Activated CD4-positive, alpha-beta memory T cell treated with anti-CD3 and anti-CD28 coated beads for 36 hours (primary cell): ENCODE measurements around the gene CFAP73. TPM values are rescaled to one million over a fixed set of nuclear protein-coding genes. Genes with fewer than 3 reads are reported as not detected.
"Not testable (repeated sequence)": the region's sequence is repeated elsewhere in the genome, so short reads cannot be mapped to it uniquely, and the experiment has no call there.

ENCODE experiments used
- CTCF ChIA-PET: fragments of 350-600 bp; sonication (Branson Sonifier 250); formaldehyde crosslinking; loops from one replicate; lab custom pipeline; 2021; ENCODE audit warnings: antibody characterized with exemption, inconsistent platforms; lab: Charles Lee
- POLR2A ChIA-PET: fragments of 350-600 bp; sonication (Branson Sonifier 250); formaldehyde crosslinking; loops from one replicate; lab custom pipeline; 2021; ENCODE audit warnings: antibody characterized with exemption; lab: Charles Lee
- DNase-seq: peaks from one replicate; pipeline ENCODE4 v3.0.0-alpha.2; 2020
- H3K27ac Mint-ChIP-seq: one replicate; pipeline ENCODE4 v1.8.0; 2021; ENCODE audit warnings: mixed read lengths
- H3K27me3 Mint-ChIP-seq: one replicate; pipeline ENCODE4 v1.8.0; 2021; ENCODE audit warnings: mixed read lengths
- H3K36me3 Mint-ChIP-seq: one replicate; pipeline ENCODE4 v1.8.0; 2021; ENCODE audit warnings: mixed read lengths
- H3K4me1 Mint-ChIP-seq: one replicate; pipeline ENCODE4 v1.8.0; 2021; ENCODE audit warnings: low read depth, mixed read lengths
- H3K4me3 Mint-ChIP-seq: one replicate; pipeline ENCODE4 v1.8.0; 2021; ENCODE audit warnings: mild to moderate bottlenecking, mixed read lengths
- H3K9me3 Mint-ChIP-seq: one replicate; pipeline ENCODE4 v1.8.0; 2021; ENCODE audit warnings: mixed read lengths
- intact Hi-C: fragments of 100-400 bp; cut with micrococcal nuclease; formaldehyde crosslinking; loops from one replicate; pipeline ENCODE4 v1.15.1; 2023
- total RNA-seq, 2 experiments: library from RNA; stranded (reverse); gene quantifications; one replicate each; pipeline ENCODE4 v1.2.3, GENCODE V29; 2021

CFAP73 gene
- total RNA-seq, 2 experiments from 2014 or later, result 0.90 to 0.94 TPM

DNA sequence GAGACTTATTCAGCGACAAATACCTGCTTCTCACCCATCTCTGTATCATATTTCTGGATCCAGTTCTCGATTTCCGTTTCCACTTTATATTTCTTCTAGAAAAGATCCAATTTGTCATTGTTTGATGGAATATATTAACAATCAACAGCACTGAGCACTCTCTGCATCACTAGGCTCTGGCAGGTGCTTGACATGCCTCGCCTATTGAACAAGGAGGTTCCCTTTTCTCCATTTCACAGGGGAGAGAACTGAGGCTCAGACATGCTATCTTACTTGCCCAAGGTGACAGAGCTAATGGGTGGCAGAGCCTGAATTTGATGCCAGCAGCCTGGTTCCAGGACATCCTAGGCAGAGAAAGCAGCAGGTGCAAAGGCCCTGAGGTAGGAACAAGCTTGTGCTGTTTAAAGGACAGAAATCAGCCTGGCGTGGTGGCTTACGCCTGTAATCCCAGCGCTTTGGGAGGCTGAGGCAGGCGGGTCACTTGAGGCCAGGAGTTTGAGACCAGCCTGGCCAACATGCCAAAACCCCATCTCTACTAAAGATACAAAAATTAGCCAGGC lies 48.1 kb downstream of the CFAP73 start:
- Mint-ChIP-seq H3K4me1 (peaks cover 2% of the 10 kb centered on the region), H3K27ac (no peak overlapping the region), H3K36me3 (peaks cover 3% of the 10 kb centered on the region), H3K9me3 (no peaks in the 10 kb centered on the region), H3K27me3 (no peaks in the 10 kb centered on the region), H3K4me3 (no peak overlapping the region)
- DNase-seq, result no peak
- intact Hi-C loops, result loop anchor here (1.0 to 2.0 kb wide), 3 partner anchors 24 to 228 kb away; partner anchors contain the start of gene TPCN1
- CTCF ChIA-PET, result interaction anchor here (0.6 to 3.1 kb wide), 8 partner anchors 11 to 228 kb away, joined by 3 to 8 read pairs (median 4); no protein-coding TSS in a partner anchor
- POLR2A ChIA-PET, result no interaction called here

- no peak for DNase-seq
- H3K4me3 Mint-ChIP-seq, result no peak overlapping the region
- H3K36me3 Mint-ChIP-seq, result peaks cover 3% of the 10 kb centered on the region
- ChIA-PET POLR2A (no interaction called here), CTCF (interaction anchor here (1.3 to 2.6 kb wide), 5 partner anchors 10 to 227 kb away, joined by 3 to 7 read pairs (median 5); no protein-coding TSS in a partner anchor)
- H3K27ac Mint-ChIP-seq, result no peak overlapping the region
- H3K9me3 Mint-ChIP-seq, result no peaks in the 10 kb centered on the region
- H3K4me1 Mint-ChIP-seq, result peaks cover 2% of the 10 kb centered on the region
- intact Hi-C loops, result no loop called here
- no peaks in the 10 kb centered on the region for H3K27me3 Mint-ChIP-seq
These were observed 48.8 kb downstream of the CFAP73 start for GRCh38 chr12:113198296-113198695.

DNA sequence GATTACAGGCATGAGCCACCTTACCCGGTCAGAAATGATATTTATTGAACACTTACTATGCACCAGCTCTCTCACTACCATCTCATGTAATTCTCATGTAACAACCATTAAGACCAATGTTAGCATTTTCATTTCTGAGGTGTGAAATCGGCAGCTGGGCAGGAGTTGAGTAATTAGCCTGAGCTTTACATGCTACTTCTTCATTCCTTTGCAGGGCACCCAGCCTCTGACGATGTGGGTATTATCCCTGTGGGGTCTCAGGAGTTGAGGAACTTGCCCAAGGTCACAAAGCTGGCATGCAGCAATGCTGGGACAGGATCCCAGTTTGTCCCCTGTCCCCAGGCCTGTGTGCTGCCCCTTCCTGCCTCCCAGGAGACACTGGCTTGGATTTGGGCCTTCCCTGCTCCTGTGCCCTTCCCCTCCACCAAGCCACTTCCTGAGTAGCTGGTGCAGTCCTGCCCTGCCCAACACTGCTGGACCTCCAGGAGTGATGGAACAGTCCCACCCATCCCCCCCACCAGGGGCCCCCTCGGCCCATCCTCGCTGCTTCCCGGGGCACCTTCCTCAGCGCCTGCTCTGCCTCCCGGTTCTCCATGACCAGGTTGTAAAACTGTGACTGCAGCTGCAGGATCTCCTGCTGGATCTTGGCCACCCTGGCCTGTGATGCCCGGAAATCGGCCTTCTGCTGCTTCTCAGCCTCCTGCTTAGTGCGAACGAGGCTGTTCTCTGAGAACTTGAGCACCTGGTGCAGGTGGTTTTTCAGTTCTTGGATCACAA lies 50.7 kb downstream of the CFAP73 start:
- H3K27ac Mint-ChIP-seq, result no peak overlapping the region
- intact Hi-C loops, result no loop called here
- H3K9me3 Mint-ChIP-seq, result no peaks in the 10 kb centered on the region
- no peaks in the 10 kb centered on the region for H3K27me3 Mint-ChIP-seq
- ChIA-PET CTCF (interaction anchor here (0.6 kb wide), 1 partner anchor 27 kb away, joined by 3 read pairs; no protein-coding TSS in a partner anchor), POLR2A (no interaction called here)
- H3K36me3 Mint-ChIP-seq, result no peaks in the 10 kb centered on the region
- no peak for DNase-seq
- H3K4me3 Mint-ChIP-seq, result no peak overlapping the region
- no peaks in the 10 kb centered on the region for H3K4me1 Mint-ChIP-seq

- Mint-ChIP-seq H3K4me3 (no peak overlapping the region), H3K27ac (no peak overlapping the region), H3K36me3 (no peaks in the 10 kb centered on the region), H3K9me3 (no peaks in the 10 kb centered on the region), H3K27me3 (no peaks in the 10 kb centered on the region), H3K4me1 (peaks cover 4% of the 10 kb centered on the region)
- intact Hi-C loops, result no loop called here
- ChIA-PET POLR2A (interaction anchor here (0.8 kb wide), 1 partner anchor 20 kb away, joined by 4 read pairs; the partner anchor contains the start of gene TPCN1), CTCF (interaction anchor here (1.3 kb wide), 1 partner anchor 31 kb away, joined by 4 read pairs; no protein-coding TSS in a partner anchor)
- DNase-seq, result no peak
These were observed 52.0 kb downstream of the CFAP73 start for GRCh38 chr12:113201187-113202177.

DNA sequence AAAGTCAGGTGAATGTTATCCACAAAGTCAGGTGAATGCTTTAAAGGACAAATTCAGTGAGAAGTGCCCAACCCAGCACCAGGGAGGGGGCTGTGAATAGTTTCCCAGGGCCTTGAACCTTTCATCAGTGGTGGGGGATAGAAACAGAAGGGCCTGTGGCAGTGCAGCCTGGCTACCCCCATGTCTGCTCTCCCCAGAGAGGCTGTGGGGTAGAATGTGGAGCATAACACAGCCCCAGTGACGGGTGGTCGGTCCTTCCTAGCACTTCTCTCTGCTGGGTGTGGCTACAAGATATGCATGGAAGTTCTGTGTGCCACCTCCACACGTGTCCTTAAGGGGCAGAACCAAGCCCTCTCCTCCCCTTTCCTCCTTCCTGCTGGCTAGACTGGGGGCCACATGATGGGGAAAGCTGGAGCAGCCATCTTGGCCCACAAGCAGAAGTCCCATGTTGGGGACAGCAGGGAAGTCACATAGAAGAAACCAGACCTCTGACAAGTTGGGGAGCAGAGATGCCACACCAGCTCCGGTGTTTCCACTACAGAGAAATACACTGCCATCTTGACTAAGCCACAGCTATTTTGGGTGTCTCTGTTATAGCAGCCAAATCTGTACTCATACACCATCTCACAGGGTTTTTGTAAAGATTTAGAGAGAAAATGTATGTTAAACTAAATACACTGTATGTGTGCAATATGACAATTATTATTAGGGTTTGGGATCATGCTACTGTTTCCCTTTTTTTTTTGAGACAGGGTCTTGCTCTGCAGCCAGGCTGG lies 53.0 kb downstream of the CFAP73 start:
- intact Hi-C loops, result no loop called here
- ChIA-PET CTCF (interaction anchor here (0.6 to 1.3 kb wide), 2 partner anchors 30 to 133 kb away, joined by 4 read pairs; partner anchors contain the start of gene SLC8B1), POLR2A (interaction anchor here (0.6 to 0.8 kb wide), 3 partner anchors 19 to 1215 kb away, joined by 3 to 4 read pairs (median 3); partner anchors contain the start of gene TPCN1)
- peaks cover 11% of the 10 kb centered on the region for H3K4me1 Mint-ChIP-seq
- H3K36me3 Mint-ChIP-seq, result no peaks in the 10 kb centered on the region
- no peaks in the 10 kb centered on the region for H3K9me3 Mint-ChIP-seq
- H3K4me3 Mint-ChIP-seq, result no peak overlapping the region
- H3K27me3 Mint-ChIP-seq, result no peaks in the 10 kb centered on the region
- DNase-seq, result no peak
- no peak overlapping the region for H3K27ac Mint-ChIP-seq

DNA sequence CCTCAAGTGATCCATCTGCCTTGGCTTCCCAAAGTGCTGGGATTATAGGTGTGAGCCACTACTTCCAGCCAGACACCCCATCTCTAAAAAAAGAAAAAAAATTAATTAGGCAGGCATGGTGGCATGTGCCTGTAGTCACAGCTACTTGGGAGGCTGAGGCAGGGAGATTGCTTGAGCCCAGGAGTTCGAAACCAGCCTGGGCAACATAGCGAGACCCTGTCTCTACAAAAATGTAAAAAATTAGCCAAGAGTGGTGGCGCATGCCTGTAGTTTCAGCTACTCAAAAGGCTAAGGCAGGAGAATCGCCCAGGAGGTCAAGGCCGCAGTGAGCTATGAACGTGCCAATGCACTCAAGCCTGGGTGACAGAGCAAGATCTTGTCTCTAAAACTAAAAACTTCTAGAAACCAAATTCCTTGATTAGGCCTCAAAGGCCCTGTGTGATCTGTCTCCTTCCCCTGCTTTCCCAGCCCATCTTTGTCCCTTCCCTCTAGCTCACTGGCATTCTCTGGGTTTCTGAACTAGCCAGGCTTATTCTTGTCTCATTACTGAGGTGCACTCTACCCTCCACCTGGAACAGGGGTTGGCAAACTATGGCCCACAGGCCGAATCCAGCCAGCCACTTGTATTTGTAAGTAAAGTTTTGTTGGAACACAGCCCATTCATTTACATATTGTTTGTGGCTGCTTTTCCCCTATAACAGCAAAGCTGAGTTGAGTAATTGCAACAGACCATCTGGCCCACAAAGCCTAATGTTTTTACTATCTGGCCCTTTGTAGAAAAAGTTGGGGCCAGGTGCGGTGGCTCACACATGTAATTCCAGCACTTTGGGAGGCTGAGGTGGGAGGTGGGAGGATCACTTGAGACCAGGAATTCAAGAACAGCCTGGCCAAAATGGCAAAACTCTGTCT lies 54.6 kb downstream of the CFAP73 start:
- intact Hi-C loops, result no loop called here
- ChIA-PET POLR2A (no interaction called here), CTCF (interaction anchor here (0.6 to 1.1 kb wide), 3 partner anchors 29 to 221 kb away, joined by 3 read pairs; no protein-coding TSS in a partner anchor)
- Mint-ChIP-seq H3K36me3 (no peaks in the 10 kb centered on the region), H3K27ac (peak overlapping the region; percentile 29), H3K4me3 (no peak overlapping the region), H3K9me3 (no peaks in the 10 kb centered on the region), H3K4me1 (peaks cover 26% of the 10 kb centered on the region), H3K27me3 (no peaks in the 10 kb centered on the region)
- DNase-seq, result no peak

GRCh38 chr12:113204804-113205203 lies 55.3 kb downstream of the CFAP73 start:
- Mint-ChIP-seq H3K36me3 (no peaks in the 10 kb centered on the region), H3K9me3 (no peaks in the 10 kb centered on the region)
- POLR2A ChIA-PET, result no interaction called here

GRCh38 chr12:113206802-113207201 lies 57.3 kb downstream of the CFAP73 start:
- H3K4me1 Mint-ChIP-seq, result peaks cover 50% of the 10 kb centered on the region
- POLR2A ChIA-PET, result interaction anchor here (2.1 kb wide), 1 partner anchor 21 kb away, joined by 14 read pairs; the partner anchor contains the start of genes DDX54 and RITA1
- CTCF ChIA-PET, H3K4me3 Mint-ChIP-seq, DNase-seq, H3K9me3 Mint-ChIP-seq, H3K36me3 Mint-ChIP-seq, H3K27me3 Mint-ChIP-seq: not testable (repeated sequence)
- intact Hi-C loops, result loop anchor here (5.0 kb wide), 1 partner anchor 55 kb away; no protein-coding TSS in a partner anchor
- H3K27ac Mint-ChIP-seq, result peak overlapping the region; percentile 45

More at GRCh38 chr12:113204804-113205203, 55.3 kb downstream of the CFAP73 start:
- intact Hi-C loops, result loop anchor here (5.0 kb wide), 1 partner anchor 57 kb away; no protein-coding TSS in a partner anchor
- DNase-seq, result no peak
- Mint-ChIP-seq H3K4me3 (no peak overlapping the region), H3K27ac (no peak overlapping the region), H3K27me3 (no peaks in the 10 kb centered on the region), H3K4me1 (peaks cover 32% of the 10 kb centered on the region)
- CTCF ChIA-PET, result interaction anchor here (1.0 to 1.1 kb wide), 2 partner anchors 30 to 221 kb away, joined by 3 read pairs; no protein-coding TSS in a partner anchor

DNA sequence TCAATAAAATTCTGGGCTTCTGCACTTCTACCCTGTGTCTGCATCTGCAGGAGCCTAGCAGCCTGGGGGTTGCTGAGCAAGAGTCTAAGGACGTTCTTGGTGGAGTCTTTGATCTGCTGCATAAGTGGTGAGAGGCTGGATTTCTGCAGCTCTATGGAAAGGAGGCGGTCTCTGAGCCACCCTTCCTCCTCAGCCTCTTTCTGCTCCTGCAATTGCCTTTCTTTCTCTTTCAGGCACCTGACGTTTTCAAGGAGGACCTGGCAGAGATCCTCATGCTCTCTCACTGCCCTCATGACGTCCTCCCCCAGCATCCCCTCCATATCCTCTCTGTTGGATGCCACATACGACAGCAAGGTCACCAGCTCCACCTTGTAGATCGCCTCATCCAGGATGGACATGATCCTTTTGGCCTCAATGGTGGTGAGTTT lies 58.1 kb downstream of the CFAP73 start:
- Mint-ChIP-seq H3K27ac (peak overlapping the region; percentile 91), H3K36me3 (no peaks in the 10 kb centered on the region), H3K27me3 (no peaks in the 10 kb centered on the region), H3K4me3 (no peak overlapping the region), H3K9me3 (no peaks in the 10 kb centered on the region), H3K4me1 (peaks cover 50% of the 10 kb centered on the region)
- ChIA-PET CTCF (interaction anchor here (0.6 to 1.6 kb wide), 9 partner anchors 9 to 235 kb away, joined by 3 to 7 read pairs (median 3); no protein-coding TSS in a partner anchor), POLR2A (interaction anchor here (1.0 to 5.0 kb wide), 6 partner anchors 14 to 137 kb away, joined by 3 to 38 read pairs (median 5); partner anchors contain the start of genes DDX54, RITA1 and TPCN1)
- DNase-seq, result peak; percentile 44
- intact Hi-C loops, result loop anchor here (1.0 to 5.0 kb wide), 5 partner anchors 14 to 151 kb away; partner anchors contain the start of genes DDX54, PLBD2, RITA1 and TPCN1
